Measurements from ENCODE around the gene SSR1. TPM values are rescaled to one million over a fixed set of nuclear protein-coding genes. Genes with fewer than 3 reads are reported as not detected.

SSR1 gene
- total and polyA plus RNA-seq, 2 of the 13 experiments (the other 11 are each of a cell fraction or from before 2014, with no cell fraction given): 203 to 243 TPM

DNA sequence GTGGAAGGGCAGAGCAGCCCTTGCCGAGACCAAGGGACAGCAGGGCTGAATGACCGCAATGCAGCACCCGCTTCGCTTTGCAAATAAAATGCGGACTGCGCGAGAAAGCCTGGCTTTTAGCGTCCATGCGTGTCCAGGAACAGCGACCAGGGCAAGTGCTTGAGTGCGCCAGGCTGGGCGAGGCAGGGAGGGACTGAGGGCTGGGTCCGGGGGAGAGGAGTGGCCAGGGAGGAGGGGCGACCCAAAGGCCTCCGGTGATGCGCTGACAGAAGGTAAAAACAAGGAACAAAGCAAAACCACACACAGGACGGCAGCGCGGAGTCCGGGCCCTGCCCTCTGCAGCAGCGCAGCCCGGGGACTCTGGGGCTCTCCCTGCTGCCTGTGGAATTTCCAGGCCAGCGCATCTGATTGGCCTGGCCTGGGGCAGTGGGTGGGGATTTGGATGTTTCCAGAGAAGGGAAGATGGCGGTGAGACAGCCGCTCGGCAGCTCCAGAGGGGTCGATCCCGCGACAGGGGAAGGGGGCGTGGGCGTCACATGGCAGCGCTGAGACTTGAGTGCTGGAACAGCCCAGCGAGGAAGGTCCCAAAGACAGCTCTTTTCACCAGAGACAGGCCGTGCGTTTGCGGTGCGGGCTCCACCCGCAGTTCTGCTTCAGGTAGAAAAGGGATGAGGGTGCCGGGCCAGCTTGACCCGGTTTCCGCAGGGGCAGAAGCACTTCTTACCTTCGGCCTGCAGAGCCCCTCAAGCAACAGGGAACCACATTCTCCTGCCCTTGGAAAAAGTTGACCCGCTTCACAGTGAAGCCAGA lies 51.8 kb downstream of the SSR1 start (continued):
- TF ChIP-seq ARNT2 (CRISPR knock-in tag; IDR thresholded peaks at IDR 0.05; ENCODE audit: low read depth) (peak; percentile 75; the same call in 1 of the 2 replicates), HES4 (CRISPR knock-in tag; IDR thresholded peaks at IDR 0.05; ENCODE audit: borderline replicate concordance) (no peak), RXRA (CRISPR knock-in tag; IDR thresholded peaks at IDR 0.05) (peak; percentile 75; the same call in 1 of the 2 replicates), NR2F6 (IDR thresholded peaks at IDR 0.05) (no peak), NR2F6 (CRISPR knock-in tag; IDR thresholded peaks at IDR 0.05) (peak; percentile 59), ZNF264 (CRISPR knock-in tag; IDR thresholded peaks at IDR 0.05) (peak; percentile 67; the same call in 1 of the 2 replicates), KAT8 (CRISPR knock-in tag; IDR thresholded peaks at IDR 0.05) (peak; percentile 90), XBP1 (CRISPR knock-in tag; IDR thresholded peaks at IDR 0.05) (no peak), KDM5B (CRISPR knock-in tag; IDR thresholded peaks at IDR 0.05; ENCODE audit: borderline replicate concordance) (peak; percentile 70), ATF7-NPFF (CRISPR knock-in tag; IDR thresholded peaks at IDR 0.05; ENCODE audit: low read depth) (no peak; the same call in 1 of the 2 replicates), KDM6A (CRISPR knock-in tag; IDR thresholded peaks at IDR 0.05; ENCODE audit: low read depth) (no peak), ZNF557 (CRISPR knock-in tag; IDR thresholded peaks at IDR 0.05) (peak; percentile 37; the same call in 1 of the 2 replicates), CREB1 (IDR thresholded peaks at IDR 0.05) (no peak), CREB1 (CRISPR knock-in tag; IDR thresholded peaks at IDR 0.05) (no peak)
- TF ChIP-seq, protein P1, sequence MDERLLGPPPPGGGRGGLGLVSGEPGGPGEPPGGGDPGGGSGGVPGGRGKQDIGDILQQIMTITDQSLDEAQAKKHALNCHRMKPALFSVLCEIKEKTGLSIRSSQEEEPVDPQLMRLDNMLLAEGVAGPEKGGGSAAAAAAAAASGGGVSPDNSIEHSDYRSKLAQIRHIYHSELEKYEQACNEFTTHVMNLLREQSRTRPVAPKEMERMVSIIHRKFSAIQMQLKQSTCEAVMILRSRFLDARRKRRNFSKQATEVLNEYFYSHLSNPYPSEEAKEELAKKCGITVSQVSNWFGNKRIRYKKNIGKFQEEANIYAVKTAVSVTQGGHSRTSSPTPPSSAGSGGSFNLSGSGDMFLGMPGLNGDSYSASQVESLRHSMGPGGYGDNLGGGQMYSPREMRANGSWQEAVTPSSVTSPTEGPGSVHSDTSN (CRISPR knock-in tag; IDR thresholded peaks at IDR 0.05): 0 out of 2 replicates have a peak, but pooled peaks have one; percentile 31
- TF ChIP-seq, protein P2, sequence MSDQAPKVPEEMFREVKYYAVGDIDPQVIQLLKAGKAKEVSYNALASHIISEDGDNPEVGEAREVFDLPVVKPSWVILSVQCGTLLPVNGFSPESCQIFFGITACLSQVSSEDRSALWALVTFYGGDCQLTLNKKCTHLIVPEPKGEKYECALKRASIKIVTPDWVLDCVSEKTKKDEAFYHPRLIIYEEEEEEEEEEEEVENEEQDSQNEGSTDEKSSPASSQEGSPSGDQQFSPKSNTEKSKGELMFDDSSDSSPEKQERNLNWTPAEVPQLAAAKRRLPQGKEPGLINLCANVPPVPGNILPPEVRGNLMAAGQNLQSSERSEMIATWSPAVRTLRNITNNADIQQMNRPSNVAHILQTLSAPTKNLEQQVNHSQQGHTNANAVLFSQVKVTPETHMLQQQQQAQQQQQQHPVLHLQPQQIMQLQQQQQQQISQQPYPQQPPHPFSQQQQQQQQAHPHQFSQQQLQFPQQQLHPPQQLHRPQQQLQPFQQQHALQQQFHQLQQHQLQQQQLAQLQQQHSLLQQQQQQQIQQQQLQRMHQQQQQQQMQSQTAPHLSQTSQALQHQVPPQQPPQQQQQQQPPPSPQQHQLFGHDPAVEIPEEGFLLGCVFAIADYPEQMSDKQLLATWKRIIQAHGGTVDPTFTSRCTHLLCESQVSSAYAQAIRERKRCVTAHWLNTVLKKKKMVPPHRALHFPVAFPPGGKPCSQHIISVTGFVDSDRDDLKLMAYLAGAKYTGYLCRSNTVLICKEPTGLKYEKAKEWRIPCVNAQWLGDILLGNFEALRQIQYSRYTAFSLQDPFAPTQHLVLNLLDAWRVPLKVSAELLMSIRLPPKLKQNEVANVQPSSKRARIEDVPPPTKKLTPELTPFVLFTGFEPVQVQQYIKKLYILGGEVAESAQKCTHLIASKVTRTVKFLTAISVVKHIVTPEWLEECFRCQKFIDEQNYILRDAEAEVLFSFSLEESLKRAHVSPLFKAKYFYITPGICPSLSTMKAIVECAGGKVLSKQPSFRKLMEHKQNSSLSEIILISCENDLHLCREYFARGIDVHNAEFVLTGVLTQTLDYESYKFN (CRISPR knock-in tag; conservative IDR thresholded peaks at IDR 0.05): peak; percentile 76
- TF ChIP-seq, protein P3, sequence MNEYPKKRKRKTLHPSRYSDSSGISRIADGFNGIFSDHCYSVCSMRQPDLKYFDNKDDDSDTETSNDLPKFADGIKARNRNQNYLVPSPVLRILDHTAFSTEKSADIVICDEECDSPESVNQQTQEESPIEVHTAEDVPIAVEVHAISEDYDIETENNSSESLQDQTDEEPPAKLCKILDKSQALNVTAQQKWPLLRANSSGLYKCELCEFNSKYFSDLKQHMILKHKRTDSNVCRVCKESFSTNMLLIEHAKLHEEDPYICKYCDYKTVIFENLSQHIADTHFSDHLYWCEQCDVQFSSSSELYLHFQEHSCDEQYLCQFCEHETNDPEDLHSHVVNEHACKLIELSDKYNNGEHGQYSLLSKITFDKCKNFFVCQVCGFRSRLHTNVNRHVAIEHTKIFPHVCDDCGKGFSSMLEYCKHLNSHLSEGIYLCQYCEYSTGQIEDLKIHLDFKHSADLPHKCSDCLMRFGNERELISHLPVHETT (CRISPR knock-in tag; conservative IDR thresholded peaks at IDR 0.05): peak; percentile 54; the same call in 1 of the 2 replicates
